A549 (cell line): ENCODE data around the gene KCND3. TPM values are rescaled to one million over a fixed set of nuclear protein-coding genes. Genes with fewer than 3 reads are reported as not detected.

ENCODE experiments used
- ATAC-seq, 2 experiments: fragments of 200-7000 bp in 1 of 2; fragments of >200 bp in 1 of 2; cut with Nextera tagmentation in 1 of 2; cut with Tn5 transposase in 1 of 2; 3 replicates each; pipeline versions ENCODE4 v1.8.0 to v1.9.1; 2018 to 2020; ENCODE audit warnings: mild to moderate bottlenecking in 1 of 2, moderate library complexity in 1 of 2
- CTCF ChIA-PET: fragments of 300-600 bp; sonication (Branson Sonifier 250); formaldehyde crosslinking; extraction: SDS; loops from one replicate; lab custom pipeline; 2021; ENCODE audit warnings: antibody characterized with exemption, inconsistent platforms; lab: Yijun Ruan, JAX
- POLR2A ChIA-PET: fragments of 350-600 bp; formaldehyde crosslinking; extraction: SDS; loops from one replicate; lab custom pipeline; 2021; ENCODE audit warnings: antibody characterized with exemption, inconsistent platforms; lab: Yijun Ruan, JAX
- DNase-seq, 2 experiments: peaks; one replicate each; pipeline versions ENCODE4 v3.0.0 to v3.0.0-alpha.2; 2011 to 2016; ENCODE audit warnings: low read depth in 1 of 2, low spot score in 1 of 2
- FAIRE-seq: peaks from 2 replicates; lab custom pipeline; 2011; peaks lifted over from hg19 to GRCh38; lab: Jason Lieb, UNC
- H3K27ac ChIP-seq, 2 experiments: fragments of >200 bp; sonication (Bioruptor Twin); formaldehyde crosslinking; 3 replicates each; pipeline ENCODE4 v1.5.1; 2016 to 2017
- H3K4me1 ChIP-seq: fragments of >200 bp; sonication (Bioruptor Twin); formaldehyde crosslinking; 3 replicates; pipeline ENCODE4 v1.6.1; 2016
- H3K4me2 ChIP-seq: fragments of >200 bp; sonication (Bioruptor Twin); formaldehyde crosslinking; 3 replicates; pipeline ENCODE4 v1.6.1; 2016
- H3K4me3 ChIP-seq: fragments of >200 bp; sonication (Bioruptor Twin); formaldehyde crosslinking; 3 replicates; pipeline ENCODE4 v1.5.1; 2016
- H3K9me3 ChIP-seq: fragments of >200 bp; sonication (Bioruptor Twin); formaldehyde crosslinking; 3 replicates; pipeline ENCODE4 v1.6.1; 2016
- BCL3 ChIP-seq: fragments of >200 bp; sonication (Bioruptor Twin); formaldehyde crosslinking; IDR thresholded peaks from 3 replicates; pipeline ENCODE4 v1.6.1; 2016
- BHLHE40 ChIP-seq: IDR thresholded peaks from 2 replicates; pipeline ENCODE4 v1.6.1; 2012; ENCODE audit warnings: low read depth, low read length, inconsistent platforms
- CHD4 ChIP-seq: fragments of 200-600 bp; sonication (generic); IDR thresholded peaks from 2 replicates; pipeline ENCODE4 v1.6.1; 2016; ENCODE audit warnings: antibody characterized with exemption, mild to moderate bottlenecking, borderline replicate concordance
- EHF ChIP-seq: fragments of 250-450 bp; sonication (Bioruptor Pico); IDR thresholded peaks from 2 replicates; pipeline ENCODE4 v1.5.0; 2020; ENCODE audit warnings: mild to moderate bottlenecking
- FOSB ChIP-seq: fragments of 250-450 bp; sonication (Bioruptor Pico); IDR thresholded peaks from 2 replicates; pipeline ENCODE4 v1.5.0; 2020; ENCODE audit warnings: mild to moderate bottlenecking, moderate library complexity
- FOXS1 ChIP-seq: fragments of 250-450 bp; sonication (Bioruptor Pico); IDR thresholded peaks from 2 replicates; pipeline ENCODE4 v1.5.0; 2020; ENCODE audit warnings: mild to moderate bottlenecking, moderate library complexity
- HES2 ChIP-seq: fragments of >200 bp; sonication (Bioruptor Twin); formaldehyde crosslinking; IDR thresholded peaks from 2 replicates; pipeline ENCODE4 v1.6.1; 2016
- HEYL ChIP-seq: fragments of 250-450 bp; sonication (Bioruptor Pico); IDR thresholded peaks from 2 replicates; pipeline ENCODE4 v1.8.0; 2021; ENCODE audit warnings: mild to moderate bottlenecking, moderate library complexity
- HOXB13 ChIP-seq: fragments of 250-450 bp; sonication (Bioruptor Pico); IDR thresholded peaks from 2 replicates; pipeline ENCODE4 v1.5.0; 2020; ENCODE audit warnings: low read depth, mild to moderate bottlenecking, moderate library complexity
- JUN ChIP-seq, 2 experiments: fragments of >200 bp; sonication (Bioruptor Twin); formaldehyde crosslinking; IDR thresholded peaks; 2 replicates in 1 of 2; 3 replicates in 1 of 2; pipeline ENCODE4 v1.6.1; 2016 to 2017
- KDM1A ChIP-seq: fragments of 200-600 bp; sonication (generic); IDR thresholded peaks from 2 replicates; pipeline ENCODE4 v1.6.1; 2016; ENCODE audit warnings: low read depth, mild to moderate bottlenecking
- NR3C1 ChIP-seq: fragments of >200 bp; sonication (Bioruptor Twin); formaldehyde crosslinking; IDR thresholded peaks from 3 replicates; pipeline ENCODE4 v1.6.1; 2017
- PHF8 ChIP-seq: fragments of 200-600 bp; sonication (generic); IDR thresholded peaks from 2 replicates; pipeline ENCODE4 v1.6.1; 2016; ENCODE audit warnings: low read depth, mild to moderate bottlenecking, antibody characterized with exemption, moderate library complexity, borderline replicate concordance
- POLR2AphosphoS2 ChIP-seq: conservative IDR thresholded peaks from 2 replicates; pipeline ENCODE4 v1.6.1; 2012; ENCODE audit warnings: low read length, improper control_type of control experiment, inconsistent platforms
- RAD21 ChIP-seq, 2 experiments: fragments of >200 bp in 1 of 2; sonication (Bioruptor Twin) in 1 of 2; formaldehyde crosslinking in 1 of 2; IDR thresholded peaks in 1 of 2; conservative IDR thresholded peaks in 1 of 2; 2 replicates in 1 of 2; 3 replicates in 1 of 2; pipeline ENCODE4 v1.6.1; 2012 to 2018; ENCODE audit warnings: inconsistent platforms in 1 of 2
- ZC3H11A ChIP-seq: fragments of 450-650 bp; IDR thresholded peaks from 2 replicates; pipeline ENCODE4 v1.6.1; 2014; ENCODE audit warnings: antibody characterized with exemption, mild to moderate bottlenecking
- WGBS: methylation state at CpG from one replicate; pipeline ENCODE4 v1.1.6; 2017; ENCODE audit errors: missing lambda C conversion rate; 5-methylcytosine and 5-hydroxymethylcytosine counted together
- polyA plus RNA-seq, 4 experiments: library from polyadenylated mRNA; depleted of rRNA in 3 of 4; stranded (reverse); fragments of >200 nt; fragmentation: RNase III in 1 of 4; extraction: RNeasy Plus Mini Kit Qiagen cat#74134 plus additional on column Dnase treatment in 1 of 4; gene quantifications; 2 replicates in 3 of 4; 3 replicates in 1 of 4; pipeline ENCODE4 v1.2.3, GENCODE V29; 2011 to 2017
- TF ChIP-seq, protein P1 (sequence below): IDR thresholded peaks from 2 replicates; pipeline ENCODE4 v1.6.1; 2012
- TF ChIP-seq, protein P2 (sequence below): fragments of 250-450 bp; sonication (Bioruptor Pico); IDR thresholded peaks from 2 replicates; pipeline ENCODE4 v1.5.0; 2021; ENCODE audit warnings: mild to moderate bottlenecking, moderate library complexity, borderline replicate concordance

Gene KCND3
- polyA plus RNA-seq, 2 of the 4 experiments (the other 2 are of a cell fraction), result not detected

DNA sequence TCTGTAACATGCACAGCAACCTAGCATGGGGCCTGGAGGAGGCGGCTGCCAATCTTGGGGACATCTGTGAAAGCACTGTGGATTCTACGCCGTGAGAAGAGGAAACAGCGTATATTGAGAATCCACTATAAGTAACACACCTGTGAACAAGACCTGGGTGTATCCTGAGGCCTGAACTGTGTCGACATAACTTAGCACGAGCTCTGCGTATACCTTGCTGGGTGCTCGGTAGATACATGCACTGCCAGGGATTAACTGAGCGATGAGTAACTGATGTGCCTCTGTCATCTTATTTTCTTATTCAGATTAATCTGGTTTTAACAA, 175.2 kb downstream of the KCND3 start (continued):
- no peak for TF ChIP-seq KDM1A
- TF ChIP-seq, protein P1, sequence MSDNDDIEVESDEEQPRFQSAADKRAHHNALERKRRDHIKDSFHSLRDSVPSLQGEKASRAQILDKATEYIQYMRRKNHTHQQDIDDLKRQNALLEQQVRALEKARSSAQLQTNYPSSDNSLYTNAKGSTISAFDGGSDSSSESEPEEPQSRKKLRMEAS, result no peak

- Histone ChIP-seq H3K4me2 (no peak overlapping the region), H3K4me1 (no peaks in the 10 kb centered on the region), H3K27ac (no peak overlapping the region), H3K4me3 (no peak overlapping the region), H3K9me3 (no peaks in the 10 kb centered on the region)
- 37% methylated on average over 16 of the region's 16 CpGs for WGBS
- TF ChIP-seq JUN (IDR thresholded peaks at IDR 0.05) (no peak), ZC3H11A (no peak), BCL3 (no peak), RAD21 (conservative IDR thresholded peaks at IDR 0.05 in 1 of 2, IDR thresholded peaks at IDR 0.05 in 1 of 2) (no peak), EHF (CRISPR knock-in tag) (no peak), HEYL (no peak), POLR2AphosphoS2 (no peak), HOXB13 (CRISPR knock-in tag) (no peak), CHD4 (no peak)
- FAIRE-seq, result no peak
- no peak for DNase-seq
- POLR2A ChIA-PET, result no interaction called here
- CTCF ChIA-PET, result interaction anchor here (0.7 kb wide), 1 partner anchor 47 kb away, joined by 3 read pairs; no protein-coding TSS in a partner anchor
- no peak for ATAC-seq
Observed at GRCh38 chr1:111813440-111814304, 175.8 kb downstream of the KCND3 start.

GRCh38 chr1:111812306-111812705, 177.2 kb downstream of the KCND3 start:
- CTCF ChIA-PET, result no interaction called here
- Histone ChIP-seq H3K4me1 (no peaks in the 10 kb centered on the region), H3K27ac (no peak overlapping the region), H3K4me3 (no peak overlapping the region), H3K9me3 (no peaks in the 10 kb centered on the region), H3K4me2 (no peak overlapping the region)
- ATAC-seq, result no peak
- POLR2A ChIA-PET, result no interaction called here
- 61% methylated on average over 4 of the region's 4 CpGs for WGBS
- no peak for FAIRE-seq
- no peak for DNase-seq
- TF ChIP-seq BHLHE40 (no peak), NR3C1 (no peak), HES2 (no peak), FOXS1 (CRISPR knock-in tag) (no peak), KDM1A (no peak), FOSB (CRISPR knock-in tag) (no peak), PHF8 (no peak), EHF (CRISPR knock-in tag) (no peak)
- TF ChIP-seq, protein P2, sequence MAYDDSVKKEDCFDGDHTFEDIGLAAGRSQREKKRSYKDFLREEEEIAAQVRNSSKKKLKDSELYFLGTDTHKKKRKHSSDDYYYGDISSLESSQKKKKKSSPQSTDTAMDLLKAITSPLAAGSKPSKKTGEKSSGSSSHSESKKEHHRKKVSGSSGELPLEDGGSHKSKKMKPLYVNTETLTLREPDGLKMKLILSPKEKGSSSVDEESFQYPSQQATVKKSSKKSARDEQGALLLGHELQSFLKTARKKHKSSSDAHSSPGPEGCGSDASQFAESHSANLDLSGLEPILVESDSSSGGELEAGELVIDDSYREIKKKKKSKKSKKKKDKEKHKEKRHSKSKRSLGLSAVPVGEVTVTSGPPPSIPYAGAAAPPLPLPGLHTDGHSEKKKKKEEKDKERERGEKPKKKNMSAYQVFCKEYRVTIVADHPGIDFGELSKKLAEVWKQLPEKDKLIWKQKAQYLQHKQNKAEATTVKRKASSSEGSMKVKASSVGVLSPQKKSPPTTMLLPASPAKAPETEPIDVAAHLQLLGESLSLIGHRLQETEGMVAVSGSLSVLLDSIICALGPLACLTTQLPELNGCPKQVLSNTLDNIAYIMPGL (CRISPR knock-in tag), result no peak
